Measurements from ENCODE around the gene EFCAB8.

Gene EFCAB8

DNA sequence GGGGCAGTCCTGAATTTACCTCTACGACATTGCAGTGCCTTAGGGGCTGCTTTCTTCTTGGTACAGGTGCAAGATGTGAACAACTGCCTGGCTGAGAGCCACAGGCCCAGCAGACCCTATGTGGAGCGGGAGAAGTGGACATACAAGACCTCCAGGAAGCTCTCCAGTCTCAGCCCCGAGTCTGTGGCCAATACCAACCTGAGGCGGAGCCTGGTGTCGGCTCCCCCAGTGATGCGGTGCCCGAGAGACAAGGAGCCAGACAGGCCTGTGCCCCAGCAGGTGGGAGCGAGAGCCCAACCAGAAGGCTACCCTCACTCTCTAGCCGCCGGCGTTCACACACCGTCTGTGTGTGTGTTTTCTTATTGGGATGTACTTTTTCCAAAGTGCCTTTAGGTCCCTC lies 59.6 kb downstream of the EFCAB8 start:
- H3K27ac ChIP-seq = no peak overlapping the region
- H3K4me3 ChIP-seq (ENCODE audit: low read depth, low read length) = no peak overlapping the region
- DNase-seq = no peak
- in situ Hi-C loops (cut with HindIII; ENCODE audit: low pct_ligation_motif_present, low sequenced_read_pairs) = no loop called here
- H3K36me3 ChIP-seq (replicated peaks) = no peaks in the 10 kb centered on the region
- no peak for TF ChIP-seq CTCF (IDR thresholded peaks at IDR 0.05; ENCODE audit: low read depth, low read length, missing control alignments)
- H3K27me3 ChIP-seq (replicated peaks) = no peaks in the 10 kb centered on the region

DNA sequence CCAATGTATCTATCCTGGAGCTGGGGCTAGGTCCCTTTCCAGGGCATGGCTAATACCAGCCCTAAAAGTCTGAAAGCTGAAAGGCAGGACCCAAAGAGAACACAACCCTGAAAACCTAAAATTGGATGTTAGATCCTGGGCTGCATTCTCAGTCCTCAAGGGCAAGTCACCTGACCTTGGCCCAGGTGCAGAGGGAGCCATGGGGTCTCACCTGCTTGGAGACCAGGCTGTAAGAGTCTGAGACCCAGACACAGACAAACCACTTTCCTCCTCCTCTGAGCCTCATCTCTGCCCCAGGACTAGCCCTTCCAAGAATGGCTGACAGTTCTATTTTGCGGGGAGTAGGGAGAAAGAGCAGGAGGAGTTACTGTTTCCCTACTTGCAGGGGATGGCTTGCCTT lies 60.0 kb downstream of the EFCAB8 start:
- no peak overlapping the region for H3K27ac ChIP-seq
- no peak overlapping the region for H3K4me3 ChIP-seq (ENCODE audit: low read depth, low read length)
- in situ Hi-C loops (cut with HindIII; ENCODE audit: low pct_ligation_motif_present, low sequenced_read_pairs) = no loop called here
- TF ChIP-seq CTCF (IDR thresholded peaks at IDR 0.05; ENCODE audit: low read depth, low read length, missing control alignments) = no peak
- no peak for DNase-seq
- no peaks in the 10 kb centered on the region for H3K27me3 ChIP-seq (replicated peaks)
- no peaks in the 10 kb centered on the region for H3K36me3 ChIP-seq (replicated peaks)

GRCh38 chr20:32920066-32920465 lies 61.3 kb downstream of the EFCAB8 start:
- no peak for DNase-seq
- Histone ChIP-seq H3K27ac (no peak overlapping the region), H3K36me3 (replicated peaks) (no peaks in the 10 kb centered on the region), H3K4me3 (ENCODE audit: low read depth, low read length) (no peak overlapping the region), H3K27me3 (replicated peaks) (no peaks in the 10 kb centered on the region)
- TF ChIP-seq CTCF (IDR thresholded peaks at IDR 0.05; ENCODE audit: low read depth, low read length, missing control alignments) = no peak
- in situ Hi-C loops (cut with HindIII; ENCODE audit: low pct_ligation_motif_present, low sequenced_read_pairs) = no loop called here

GRCh38 chr20:32920530-32921298 lies 62.0 kb downstream of the EFCAB8 start:
- Histone ChIP-seq H3K36me3 (replicated peaks) (no peaks in the 10 kb centered on the region), H3K27ac (no peak overlapping the region), H3K4me3 (ENCODE audit: low read depth, low read length) (no peak overlapping the region), H3K27me3 (replicated peaks) (no peaks in the 10 kb centered on the region)
- no peak for DNase-seq
- in situ Hi-C loops (cut with HindIII; ENCODE audit: low pct_ligation_motif_present, low sequenced_read_pairs) = no loop called here
- no peak for TF ChIP-seq CTCF (IDR thresholded peaks at IDR 0.05; ENCODE audit: low read depth, low read length, missing control alignments)

DNA sequence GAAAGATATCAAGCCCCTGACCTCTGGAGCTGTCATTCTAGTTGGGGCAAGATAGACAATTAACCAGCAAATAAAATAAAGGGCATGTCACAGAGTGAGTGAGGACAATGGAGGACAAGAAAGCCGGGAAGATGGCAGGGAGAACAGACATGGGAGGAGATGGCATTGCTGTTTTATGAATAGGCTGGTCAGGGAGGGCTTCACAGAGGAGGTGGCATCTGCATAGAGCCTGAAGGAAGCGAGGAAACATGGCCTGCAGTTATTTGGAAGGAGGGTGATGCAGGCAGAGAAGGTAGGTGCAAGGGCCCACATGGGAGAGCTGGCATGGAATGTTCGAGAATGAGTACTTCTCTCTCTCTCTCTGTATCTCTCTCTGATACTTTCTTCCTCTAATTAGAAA lies 63.7 kb downstream of the EFCAB8 start:
- Histone ChIP-seq H3K27ac (no peak overlapping the region), H3K4me3 (ENCODE audit: low read depth, low read length) (no peak overlapping the region), H3K27me3 (replicated peaks) (no peaks in the 10 kb centered on the region), H3K36me3 (replicated peaks) (no peaks in the 10 kb centered on the region)
- in situ Hi-C loops (cut with HindIII; ENCODE audit: low pct_ligation_motif_present, low sequenced_read_pairs) = no loop called here
- no peak for DNase-seq
- no peak for TF ChIP-seq CTCF (IDR thresholded peaks at IDR 0.05; ENCODE audit: low read depth, low read length, missing control alignments)

- H3K4me3 ChIP-seq (ENCODE audit: low read depth, low read length) = no peak overlapping the region
- TF ChIP-seq CTCF (IDR thresholded peaks at IDR 0.05; ENCODE audit: low read depth, low read length, missing control alignments) = no peak
- no peaks in the 10 kb centered on the region for H3K27me3 ChIP-seq (replicated peaks)
- no peaks in the 10 kb centered on the region for H3K36me3 ChIP-seq (replicated peaks)
- DNase-seq = no peak
- in situ Hi-C loops (cut with HindIII; ENCODE audit: low pct_ligation_motif_present, low sequenced_read_pairs) = no loop called here
- H3K27ac ChIP-seq = no peak overlapping the region
Measured at GRCh38 chr20:32924781-32925180, 66.1 kb downstream of the EFCAB8 start.
